Iris pigment epithelial cell (primary cell): ENCODE measurements around the gene PYGO1.
A peak's percentile ranks its signal among the peaks of the same experiment; 100 is the strongest.
"Not testable (repeated sequence)": the region's sequence is repeated elsewhere in the genome, so short reads cannot be mapped to it uniquely, and the experiment has no call there.

Experiments used
- DNase-seq: peaks from one replicate; pipeline ENCODE4 v3.0.0-alpha.2; 2011; ENCODE audit warnings: low read depth

Gene PYGO1, protein sequence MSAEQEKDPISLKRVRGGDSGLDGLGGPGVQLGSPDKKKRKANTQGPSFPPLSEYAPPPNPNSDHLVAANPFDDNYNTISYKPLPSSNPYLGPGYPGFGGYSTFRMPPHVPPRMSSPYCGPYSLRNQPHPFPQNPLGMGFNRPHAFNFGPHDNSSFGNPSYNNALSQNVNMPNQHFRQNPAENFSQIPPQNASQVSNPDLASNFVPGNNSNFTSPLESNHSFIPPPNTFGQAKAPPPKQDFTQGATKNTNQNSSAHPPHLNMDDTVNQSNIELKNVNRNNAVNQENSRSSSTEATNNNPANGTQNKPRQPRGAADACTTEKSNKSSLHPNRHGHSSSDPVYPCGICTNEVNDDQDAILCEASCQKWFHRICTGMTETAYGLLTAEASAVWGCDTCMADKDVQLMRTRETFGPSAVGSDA

DNA sequence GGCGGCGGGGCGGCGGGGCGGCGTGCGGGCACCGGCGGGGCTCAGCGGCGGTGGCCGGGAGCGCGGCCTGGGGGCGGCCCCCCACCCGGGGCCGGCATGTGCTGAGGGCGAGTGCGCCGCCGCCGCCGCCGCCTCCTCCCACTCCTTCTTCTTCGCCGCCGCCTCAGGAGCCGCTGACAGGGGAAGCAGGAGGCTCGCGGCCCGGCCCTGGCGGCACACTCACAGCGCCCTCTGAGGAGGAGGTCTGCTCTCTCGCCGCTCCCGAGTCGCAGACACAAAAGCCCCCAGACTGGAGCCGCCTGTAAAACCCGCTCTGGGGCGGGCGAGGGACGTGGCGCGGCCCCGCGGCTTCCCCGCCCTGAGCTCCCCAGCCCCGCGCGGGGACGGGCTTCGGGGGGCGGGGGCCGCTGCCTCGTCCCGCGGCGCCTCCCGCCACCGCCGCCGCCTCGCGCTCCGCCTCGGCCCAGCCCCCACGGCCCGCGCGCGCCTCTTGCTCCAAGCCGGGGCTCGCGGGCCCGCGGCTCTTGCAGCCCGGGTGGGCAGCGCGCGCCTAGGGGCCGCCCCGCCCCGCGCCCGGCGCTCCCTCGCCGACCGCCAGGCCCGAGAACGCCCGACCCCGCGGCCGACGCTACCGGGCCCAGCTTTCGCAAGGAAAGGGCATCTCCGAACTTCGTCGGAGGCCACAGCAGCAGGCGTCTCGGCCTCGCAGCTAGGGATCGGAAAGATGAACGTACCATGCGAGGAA lies at the start of gene PYGO1:
Gene PYGO1 (minus strand): TSS at position 276 of the 745 bp plus-strand sequence. CDS start 462 bp downstream, outside the sequence.
- DNase-seq: peak; percentile 72

DNA sequence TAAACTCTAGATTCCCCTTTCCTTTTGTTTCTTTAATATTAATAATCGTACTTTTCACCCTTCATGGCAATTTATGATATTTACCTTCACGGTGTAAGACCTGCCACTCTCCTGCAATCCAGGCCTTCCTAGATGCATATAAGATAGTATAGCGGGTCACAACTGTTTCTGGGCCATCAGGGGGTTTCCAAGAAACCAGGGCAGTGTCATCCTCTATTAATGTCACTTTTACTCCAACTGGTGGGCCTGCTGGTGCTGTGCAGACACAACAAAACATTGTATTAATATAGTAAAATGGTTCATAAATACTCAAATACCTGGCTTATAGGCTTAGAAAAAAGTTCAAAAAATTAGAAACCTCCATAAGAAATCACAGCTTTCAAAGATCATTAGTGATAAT lies 48.9 kb upstream of the PYGO1 start:
- no peak for DNase-seq

DNA sequence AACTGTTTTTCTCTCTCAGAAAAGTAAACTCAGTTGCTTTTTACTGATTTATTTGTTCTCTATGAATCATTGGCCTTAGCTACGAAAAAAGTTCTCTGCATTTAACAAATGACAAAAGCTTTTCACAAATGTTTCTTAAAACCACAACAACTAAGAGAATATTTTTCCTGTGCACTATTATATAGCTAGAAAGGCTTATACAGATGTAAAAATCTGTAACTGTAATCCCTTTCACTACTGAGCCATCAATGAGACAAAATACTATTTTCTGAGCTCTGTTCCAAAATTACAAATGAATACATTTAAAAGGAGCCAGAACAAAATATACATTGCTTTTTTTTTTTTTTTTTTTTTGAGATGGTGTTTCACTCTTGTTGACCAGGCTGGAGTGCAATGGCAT lies 45.6 kb upstream of the PYGO1 start:
- DNase-seq: no peak

DNA sequence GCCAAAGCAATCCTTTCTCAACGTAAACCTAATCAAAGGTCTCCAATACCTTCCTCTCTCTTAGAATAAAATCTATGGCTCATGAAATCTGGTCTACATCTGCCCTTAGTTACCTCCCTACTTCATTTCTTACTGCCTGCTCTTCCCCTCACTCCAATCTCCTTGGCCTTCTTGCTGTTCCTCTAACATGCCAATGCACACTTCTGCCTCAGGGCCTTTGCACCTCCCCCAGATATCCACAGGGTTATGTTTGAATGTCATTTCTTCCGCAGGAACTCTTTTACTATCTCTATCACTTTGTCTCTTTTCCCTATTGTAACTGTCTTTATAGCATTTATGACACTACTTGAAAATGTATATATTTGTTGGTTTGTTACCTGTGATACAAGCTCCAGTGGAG lies 44.3 kb upstream of the PYGO1 start:
- DNase-seq: no peak

DNA sequence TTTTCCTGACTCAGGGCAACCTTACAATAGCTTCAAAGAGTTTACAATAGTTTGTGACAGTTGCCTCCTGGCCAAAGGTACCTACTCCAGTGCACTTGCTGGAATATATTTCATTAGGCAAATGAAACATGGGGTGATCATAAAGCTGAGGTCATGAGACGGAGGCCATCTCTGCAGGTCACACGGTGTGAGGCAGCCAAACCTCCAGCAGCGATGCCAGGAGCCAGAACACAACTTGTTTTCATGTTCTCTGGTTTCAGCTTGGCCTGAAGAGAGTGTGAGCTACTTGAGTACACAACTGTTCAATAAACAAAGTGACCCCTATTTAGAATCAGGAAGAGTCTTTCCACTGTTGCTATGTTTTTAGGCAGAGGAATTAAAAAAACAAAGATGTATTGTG lies 42.7 kb upstream of the PYGO1 start:
- DNase-seq: peak; percentile 53

DNA sequence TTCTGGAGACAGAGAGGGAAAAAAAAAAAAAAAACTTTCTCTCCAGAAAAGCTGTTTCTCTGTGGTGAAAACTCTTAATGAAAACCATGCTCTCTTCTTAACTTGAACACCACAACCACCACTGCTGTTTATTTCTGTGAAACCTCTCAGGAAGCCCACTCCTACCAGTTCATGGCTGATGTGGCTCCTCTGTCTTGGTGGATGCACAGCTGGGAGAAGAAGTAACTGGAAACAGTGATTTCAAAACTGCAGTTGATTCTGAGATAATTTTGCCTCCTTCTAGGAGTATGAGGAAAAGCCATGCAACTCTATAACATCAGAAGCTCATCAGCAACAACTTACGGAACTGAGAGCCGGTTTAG lies 40.2 kb upstream of the PYGO1 start:
- DNase-seq: no peak

DNA sequence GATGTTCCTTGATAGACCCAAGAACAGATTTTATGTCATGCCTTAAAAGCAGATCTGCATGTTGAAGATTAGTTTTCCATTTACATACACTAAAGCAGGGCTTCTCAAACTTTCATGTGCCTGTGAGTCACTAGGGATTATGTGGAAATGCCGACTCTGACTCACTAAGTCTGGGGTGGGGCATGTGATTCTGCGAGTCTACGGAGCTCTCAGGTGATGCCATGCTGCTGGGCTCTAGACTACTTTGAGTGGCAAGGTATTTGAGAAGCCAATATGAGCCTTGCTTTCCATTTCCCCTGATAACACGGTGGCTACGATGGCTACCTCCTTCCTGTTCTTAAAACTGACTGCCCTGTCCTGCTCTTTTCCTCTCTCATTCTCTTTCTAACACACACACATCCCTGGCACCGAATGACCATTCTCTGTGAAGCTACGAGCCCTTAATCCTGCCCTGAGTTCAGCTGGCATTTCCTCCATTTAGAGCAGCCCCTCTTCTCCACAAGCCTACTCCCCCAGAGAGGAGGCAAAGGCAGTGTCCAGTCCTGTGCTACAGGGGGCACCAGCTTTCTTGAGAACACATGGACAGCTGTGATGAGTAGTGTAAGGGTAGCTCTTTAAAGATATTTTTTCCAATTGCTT lies 39.7 kb upstream of the PYGO1 start:
- peak; percentile 98 for DNase-seq

DNA sequence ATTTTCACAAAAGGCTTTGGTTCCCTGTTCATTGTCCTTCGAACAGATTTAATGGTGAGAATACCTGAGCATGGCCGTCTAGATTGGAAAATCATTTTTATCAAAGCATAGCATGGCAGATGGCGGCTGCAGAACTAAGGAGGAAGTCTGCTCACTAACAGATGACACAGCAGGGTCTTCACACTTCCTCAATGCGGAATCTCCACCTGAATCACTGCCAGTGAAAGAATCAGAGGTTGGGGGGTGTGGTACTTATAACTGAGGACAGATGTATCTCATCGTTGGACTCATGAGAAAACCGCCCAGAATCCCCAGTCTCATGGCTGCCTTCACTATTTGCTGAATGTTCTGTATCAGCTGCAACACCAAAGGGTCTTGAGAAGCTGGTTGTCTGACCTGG lies 31.6 kb upstream of the PYGO1 start:
- DNase-seq: no peak

DNA sequence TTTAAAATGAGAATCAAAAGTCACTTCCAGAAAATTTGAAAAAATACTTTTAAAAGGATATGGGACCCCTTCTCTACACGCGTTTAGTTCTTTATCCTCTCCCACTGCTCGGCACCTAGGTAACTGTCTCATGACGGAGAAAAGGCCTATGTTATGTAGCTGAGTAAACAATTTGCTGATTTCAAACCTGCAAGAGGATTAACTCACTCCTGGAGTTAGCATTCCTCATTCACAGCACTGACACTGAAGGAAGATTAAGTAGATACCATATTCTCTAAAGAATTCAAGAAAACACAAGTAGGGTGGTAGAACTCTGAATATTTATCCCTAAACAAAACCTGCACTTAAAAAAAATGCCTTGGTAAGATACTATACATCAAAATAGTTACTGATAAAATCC lies 30.2 kb upstream of the PYGO1 start:
- no peak for DNase-seq

DNA sequence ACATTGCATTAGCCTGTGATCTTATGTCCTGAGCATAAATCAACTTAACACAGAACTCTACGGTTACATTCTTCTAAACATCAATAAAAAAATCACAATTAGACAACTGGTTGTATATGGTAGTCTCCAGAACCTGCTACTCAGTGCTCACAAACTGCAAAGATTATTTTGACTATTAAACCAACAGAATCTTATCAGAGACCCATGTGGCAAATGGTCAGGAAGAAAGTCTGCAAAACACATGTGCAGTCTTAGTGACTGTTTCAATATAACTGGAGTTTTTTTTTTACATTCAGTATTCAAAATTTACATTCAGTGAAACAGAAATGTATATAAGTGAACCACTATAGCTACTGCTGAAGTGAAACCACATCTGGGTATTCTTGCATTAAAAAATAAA lies 27.3 kb upstream of the PYGO1 start:
- DNase-seq: no peak

DNA sequence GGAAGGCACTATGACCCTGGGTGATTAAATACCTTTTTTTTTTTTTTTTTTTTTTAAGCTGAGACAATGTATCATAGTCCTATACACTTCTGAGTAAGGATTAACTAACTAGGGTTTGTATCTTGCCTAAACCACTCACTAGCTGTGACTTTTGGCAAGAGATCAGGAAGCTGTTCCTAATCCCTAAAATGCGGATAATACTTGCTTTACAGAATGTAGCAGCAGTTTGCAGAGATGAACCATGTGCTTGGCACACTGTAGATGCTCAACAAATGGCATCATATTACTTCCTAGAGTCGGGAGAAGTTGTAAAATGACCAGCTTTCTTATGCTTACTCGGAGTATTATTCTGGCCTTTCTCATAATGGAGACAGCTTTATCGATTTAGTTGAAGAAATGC lies 25.6 kb upstream of the PYGO1 start:
- no peak for DNase-seq

DNA sequence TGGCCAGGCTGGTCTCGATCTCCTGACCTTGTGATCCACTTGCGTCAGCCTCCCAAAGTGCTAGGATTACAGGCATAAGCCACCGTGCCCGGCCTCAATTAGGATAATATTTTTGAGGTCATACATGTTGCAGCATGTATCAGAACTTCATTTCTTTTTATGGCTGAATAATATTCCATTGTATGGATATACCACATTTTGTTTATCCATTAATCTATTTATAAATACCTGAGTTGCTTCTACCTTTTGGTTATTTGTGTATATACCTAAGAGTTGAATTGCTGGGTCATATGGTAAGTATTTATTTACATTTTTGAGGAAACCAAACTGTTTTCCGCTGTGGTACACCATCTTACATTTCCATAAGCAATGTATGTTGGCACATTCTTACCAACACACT lies 18.1 kb upstream of the PYGO1 start:
- no peak for DNase-seq

DNA sequence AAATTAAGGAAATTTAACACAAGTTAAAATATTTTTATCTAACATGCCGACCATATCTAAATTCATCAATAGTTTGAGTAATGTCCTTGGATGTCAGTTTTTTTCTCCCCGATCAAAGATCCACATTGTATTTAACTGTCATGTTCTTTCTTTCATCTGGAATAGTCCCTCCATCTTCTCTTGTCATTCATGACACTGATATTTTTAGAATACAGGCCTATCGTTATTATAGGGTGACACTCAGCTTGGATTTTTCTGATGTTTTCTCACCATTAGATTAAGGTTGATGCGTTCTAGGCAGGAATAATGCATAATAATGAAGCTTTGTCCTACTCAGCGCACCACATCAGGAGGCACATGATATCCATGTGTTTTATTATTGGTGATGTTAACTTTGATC lies 13.2 kb upstream of the PYGO1 start:
- DNase-seq: no peak

DNA sequence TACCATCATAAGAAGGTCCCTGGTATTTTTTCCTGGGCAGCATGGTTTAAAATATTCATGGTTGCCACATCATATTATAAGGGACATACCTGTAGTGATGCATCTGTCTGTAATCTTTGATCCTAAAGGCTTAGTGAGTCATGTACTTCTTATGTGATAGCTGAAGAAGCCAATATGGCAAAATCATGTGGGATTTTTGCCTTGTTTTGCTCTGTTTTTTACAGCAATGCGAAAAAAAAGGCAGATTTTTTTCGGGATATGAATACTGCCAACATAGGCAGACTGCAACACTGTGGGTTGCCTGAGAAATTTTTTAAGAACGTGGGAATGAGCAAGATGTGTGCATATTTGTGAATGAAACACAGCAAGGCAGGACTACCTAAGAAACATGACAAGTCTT lies 11.3 kb upstream of the PYGO1 start:
- DNase-seq: no peak

DNA sequence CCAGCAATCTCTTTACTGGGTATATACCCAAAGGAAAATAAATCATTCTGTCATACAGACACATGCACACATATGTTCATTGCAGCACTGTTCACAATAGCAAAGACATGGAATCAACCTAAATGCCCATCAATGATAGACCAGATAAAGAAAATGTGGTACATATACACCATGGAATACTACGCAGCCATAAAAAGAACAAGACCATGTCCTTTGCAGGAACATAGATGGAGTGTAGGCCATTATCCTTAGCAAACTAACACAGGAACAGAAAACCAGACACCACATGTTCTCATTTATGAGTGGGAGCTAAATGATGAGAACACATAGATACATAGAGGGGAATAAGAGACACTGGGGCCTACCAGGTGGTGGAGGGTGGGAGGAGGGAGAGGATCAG lies 4.9 kb upstream of the PYGO1 start:
- DNase-seq: not testable (repeated sequence)

DNA sequence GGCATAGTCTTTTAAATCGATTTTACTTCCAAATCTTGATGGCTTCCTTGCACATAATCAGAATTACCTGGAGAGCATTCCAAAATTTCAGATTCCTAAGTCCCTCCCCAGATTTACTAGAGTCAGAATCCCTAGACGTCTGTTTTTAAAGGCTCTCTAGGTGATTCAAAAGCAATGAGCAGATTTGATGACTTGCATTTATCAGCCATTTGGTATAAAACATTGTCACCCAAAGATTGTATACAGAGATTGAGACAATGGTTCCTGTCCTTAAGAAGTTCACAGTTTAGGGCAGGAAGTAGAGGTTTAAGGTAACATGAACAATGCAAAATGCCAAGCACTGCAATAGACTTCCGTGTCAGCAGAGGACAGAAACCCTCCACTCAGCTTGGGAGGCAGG lies 2.6 kb upstream of the PYGO1 start:
- no peak for DNase-seq

DNA sequence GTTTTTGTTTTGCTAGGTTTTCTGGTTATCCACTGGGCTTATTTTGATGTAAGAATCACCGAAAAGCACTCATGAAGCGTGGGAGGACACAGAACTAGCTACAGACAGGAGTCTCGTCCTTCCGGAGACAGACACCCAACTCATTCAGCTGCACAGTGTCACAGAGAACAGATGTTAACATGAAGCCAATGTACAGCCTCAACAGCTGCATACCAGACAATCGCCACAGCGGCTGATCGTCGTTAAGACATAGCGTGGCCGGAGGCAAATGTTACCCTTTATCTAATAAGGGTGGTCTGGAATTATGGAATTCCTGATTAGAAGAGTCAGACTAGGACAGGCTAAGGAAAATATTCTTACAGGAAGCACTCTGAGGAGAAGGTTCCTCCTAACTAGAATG lies 1.1 kb upstream of the PYGO1 start:
- no peak for DNase-seq

DNA sequence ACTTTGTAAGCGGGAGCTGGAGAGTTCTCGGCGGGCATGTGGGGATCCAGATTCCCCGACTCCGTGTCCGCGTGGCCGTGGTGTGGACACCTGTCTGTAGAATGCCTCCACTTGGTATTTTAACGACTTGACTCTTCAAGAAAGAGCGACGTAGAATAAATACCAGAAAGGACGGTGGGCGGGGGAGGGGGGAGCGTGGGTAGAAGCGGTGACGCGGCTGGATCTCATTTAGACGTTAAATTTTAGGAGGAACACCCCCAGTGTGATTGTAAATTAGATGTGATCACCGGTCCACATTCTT lies 620 bp upstream of the PYGO1 start:
- DNase-seq: no peak

DNA sequence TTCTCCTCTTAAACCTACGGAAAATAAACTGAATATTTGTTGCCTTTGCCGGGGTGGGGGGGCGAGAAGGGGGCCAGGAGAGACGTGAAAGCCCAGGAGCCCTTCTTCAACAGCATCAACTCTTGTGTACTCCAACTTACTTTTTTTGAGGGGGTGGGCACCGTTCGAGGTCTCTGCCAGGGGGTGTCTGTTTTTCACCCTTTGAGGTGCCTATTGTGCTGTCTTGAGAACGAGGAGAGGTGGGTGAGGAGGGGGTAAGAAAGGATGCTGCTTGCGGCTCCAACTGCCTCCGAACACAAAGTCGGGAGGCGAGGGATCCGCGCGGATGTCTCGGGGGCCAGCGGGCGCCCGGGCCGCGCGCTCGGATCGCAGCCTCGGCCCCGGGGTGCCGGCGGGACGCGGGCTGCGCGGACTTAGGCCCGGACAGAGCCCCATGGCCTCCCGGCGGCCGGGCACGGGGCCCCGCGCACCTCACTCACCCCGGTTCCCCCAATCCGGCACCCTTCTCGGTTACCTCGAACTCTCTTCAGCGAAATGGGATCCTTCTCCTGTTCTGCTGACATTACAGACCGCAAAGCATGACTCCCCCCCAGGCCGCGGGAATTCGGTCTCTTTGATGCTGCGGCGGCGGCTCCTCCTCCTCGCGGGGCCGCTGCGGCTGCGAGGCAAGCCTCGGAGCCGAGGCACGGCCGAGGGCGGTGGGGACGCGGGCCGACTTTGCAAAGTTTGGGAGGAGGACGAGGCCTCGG lies 650 bp downstream of the PYGO1 start:
- DNase-seq: peak; percentile 57

DNA sequence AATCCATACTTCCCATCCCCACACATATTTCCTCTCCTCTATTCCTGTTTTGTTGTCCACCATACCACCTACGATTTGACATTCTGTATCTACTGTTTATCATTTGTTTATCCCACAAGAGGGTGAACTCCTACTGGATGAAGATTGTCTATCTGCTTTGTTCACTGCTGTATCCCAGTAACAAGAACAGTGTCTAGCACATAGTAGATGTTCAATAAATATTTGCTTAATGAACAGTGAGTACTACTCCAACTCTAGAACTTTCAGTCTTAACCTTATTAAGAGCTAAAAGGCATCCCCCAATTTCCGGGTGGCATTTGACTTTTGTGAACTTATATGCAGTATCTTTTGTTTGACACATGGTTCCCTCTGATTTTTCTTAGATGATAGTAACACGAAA lies 1.3 kb downstream of the PYGO1 start:
- DNase-seq: no peak

DNA sequence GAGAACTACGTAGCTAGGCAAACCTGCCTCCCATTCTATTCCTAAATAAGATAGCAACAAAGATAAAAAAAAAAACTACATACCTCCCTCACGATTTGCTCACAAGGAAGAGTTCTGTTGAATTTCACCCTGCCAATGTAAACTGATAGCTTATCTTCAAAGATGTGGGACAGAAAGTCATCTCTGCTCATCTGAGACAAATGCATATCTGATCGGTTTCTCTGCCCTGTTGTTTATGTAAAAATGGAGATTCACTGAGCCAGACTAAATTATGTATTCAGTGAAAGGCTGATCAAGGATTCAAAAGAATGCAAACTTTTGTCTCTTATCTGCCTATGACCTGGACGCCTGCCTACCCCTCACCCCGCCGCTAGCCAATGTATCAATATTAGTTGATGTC lies 11.2 kb downstream of the PYGO1 start:
- DNase-seq: no peak

DNA sequence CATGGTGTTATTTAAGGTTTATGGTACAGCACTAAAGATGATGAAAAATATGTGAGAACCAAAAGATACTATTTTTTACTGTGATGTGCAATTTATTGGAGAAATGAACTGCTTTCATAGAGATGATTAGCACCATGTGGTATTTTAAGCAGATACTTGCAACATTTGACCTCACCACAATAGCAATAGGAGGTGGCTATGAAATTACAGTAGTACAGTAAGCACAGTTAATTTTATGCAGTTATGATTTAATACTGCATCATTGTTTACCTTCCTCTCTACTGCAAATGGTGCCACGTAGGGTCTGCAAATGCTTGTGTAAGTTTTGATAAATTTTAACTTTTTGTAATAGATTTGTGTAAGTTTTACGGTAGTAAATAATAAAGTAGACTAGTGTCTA lies 14.0 kb downstream of the PYGO1 start:
- no peak for DNase-seq

DNA sequence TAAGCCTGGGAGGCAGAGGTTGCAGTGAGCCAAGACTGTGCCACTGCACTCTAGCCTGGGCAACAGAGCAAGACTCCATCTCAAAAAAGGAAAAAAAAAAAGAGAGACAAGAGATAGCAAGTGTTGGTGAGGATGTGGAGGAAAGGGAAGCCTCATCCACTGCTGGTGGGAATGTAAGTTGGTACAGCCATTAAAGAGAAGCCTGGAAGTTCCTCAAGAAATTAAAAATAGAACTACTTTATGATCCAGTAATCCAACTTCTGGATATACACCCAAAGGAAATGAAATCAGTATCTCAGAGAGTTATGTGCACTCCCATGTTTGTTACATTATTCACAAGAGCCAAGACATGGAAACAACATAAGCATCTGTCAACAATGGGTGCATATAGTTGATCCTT lies 14.9 kb downstream of the PYGO1 start:
- no peak for DNase-seq
